Stimulated activated CD4-positive, alpha-beta T cell treated with anti-CD3 and anti-CD28 coated beads, TNF-alpha, amount 100 ng/mL, for 48 hours (primary cell): ENCODE measurements around the gene OLIG1.

Experiments
- DNase-seq, 3 donors: peaks; one replicate each; pipeline ENCODE4 v3.0.0-alpha.2; 2020; ENCODE audit warnings: low read depth in 3 of 3

Gene OLIG1

GRCh38 chr21:33063375-33063883, 6.5 kb upstream of the OLIG1 start:
- no peak for DNase-seq

GRCh38 chr21:33063907-33064622, 5.9 kb upstream of the OLIG1 start:
- DNase-seq = no peak

GRCh38 chr21:33064623-33065390, 5.1 kb upstream of the OLIG1 start:
- DNase-seq = no peak

GRCh38 chr21:33067043-33067442, 2.9 kb upstream of the OLIG1 start:
- no peak for DNase-seq

- no peak for DNase-seq
Observed at GRCh38 chr21:33067457-33067856, 2.5 kb upstream of the OLIG1 start.

- no peak for DNase-seq
Observed at GRCh38 chr21:33069243-33069642, 698 bp upstream of the OLIG1 start.

GRCh38 chr21:33069645-33069993, 322 bp upstream of the OLIG1 start:
- no peak for DNase-seq

- DNase-seq = no peak
Observed at GRCh38 chr21:33070744-33070997, 730 bp downstream of the OLIG1 start.

- peak in 1 of 3 donors; percentile 16 for DNase-seq
Observed at GRCh38 chr21:33070998-33071769, 1.2 kb downstream of the OLIG1 start.

- no peak for DNase-seq
Observed at GRCh38 chr21:33071770-33072306, 1.9 kb downstream of the OLIG1 start.

GRCh38 chr21:33073636-33074035, 3.7 kb downstream of the OLIG1 start:
- no peak for DNase-seq

- no peak for DNase-seq
Observed at GRCh38 chr21:33075128-33075527, 5.2 kb downstream of the OLIG1 start.

- no peak for DNase-seq
Observed at GRCh38 chr21:33075596-33076195, 5.8 kb downstream of the OLIG1 start.

- DNase-seq = no peak
Observed at GRCh38 chr21:33076600-33077329, 6.8 kb downstream of the OLIG1 start.

GRCh38 chr21:33078907-33079582, 9.1 kb downstream of the OLIG1 start:
- peak in 1 of 3 donors; percentile 5 for DNase-seq

GRCh38 chr21:33080376-33080775, 10.4 kb downstream of the OLIG1 start:
- no peak for DNase-seq

GRCh38 chr21:33080776-33081175, 10.8 kb downstream of the OLIG1 start:
- DNase-seq = no peak

- DNase-seq = no peak
Observed at GRCh38 chr21:33088384-33088783, 18.4 kb downstream of the OLIG1 start.

GRCh38 chr21:33089395-33090119, 19.6 kb downstream of the OLIG1 start:
- no peak for DNase-seq

- DNase-seq = no peak
Observed at GRCh38 chr21:33096426-33096825, 26.5 kb downstream of the OLIG1 start.
